DMS 273 (cell line): ENCODE data around the gene MANBA.
"Not testable (repeated sequence)": the region's sequence is repeated elsewhere in the genome, so short reads cannot be mapped to it uniquely, and the experiment has no call there.

Source experiments
- DNase-seq: peaks from one replicate; lab custom pipeline; 2025; ENCODE audit not compliant: unreplicated experiment; lab: John Stamatoyannopoulos, UW

Gene MANBA

GRCh38 chr4:102625232-102625930 is 135.4 kb downstream of the MANBA start:
- peak; percentile 31 for DNase-seq

- DNase-seq: no peak
Measured at GRCh38 chr4:102624505-102624904, 136.3 kb downstream of the MANBA start.

- DNase-seq: peak; percentile 55
Measured at GRCh38 chr4:102623622-102624021, 137.1 kb downstream of the MANBA start.

- peak; percentile 65 for DNase-seq
Measured at GRCh38 chr4:102620697-102621497, 139.9 kb downstream of the MANBA start.

GRCh38 chr4:102619776-102620631 is 140.8 kb downstream of the MANBA start:
- not testable (repeated sequence) for DNase-seq

GRCh38 chr4:102619021-102619420 is 141.7 kb downstream of the MANBA start:
- DNase-seq: not testable (repeated sequence)

GRCh38 chr4:102616636-102617035 is 144.1 kb downstream of the MANBA start:
- no peak for DNase-seq

GRCh38 chr4:102614801-102615200 is 146.0 kb downstream of the MANBA start:
- no peak for DNase-seq

GRCh38 chr4:102612824-102613366 is 147.9 kb downstream of the MANBA start:
- DNase-seq: no peak

- DNase-seq: no peak
Measured at GRCh38 chr4:102612210-102612609, 148.6 kb downstream of the MANBA start.

- peak; percentile 85 for DNase-seq
Measured at GRCh38 chr4:102610476-102610875, 150.3 kb downstream of the MANBA start.

GRCh38 chr4:102610007-102610406 is 150.8 kb downstream of the MANBA start:
- DNase-seq: peak; percentile 23

GRCh38 chr4:102608190-102608589 is 152.6 kb downstream of the MANBA start:
- DNase-seq: no peak

- no peak for DNase-seq
Measured at GRCh38 chr4:102606846-102607450, 153.8 kb downstream of the MANBA start.

GRCh38 chr4:102606261-102606660 is 154.5 kb downstream of the MANBA start:
- no peak for DNase-seq

- DNase-seq: no peak
Measured at GRCh38 chr4:102604222-102604940, 156.4 kb downstream of the MANBA start.

- no peak for DNase-seq
Measured at GRCh38 chr4:102601586-102602227, 159.1 kb downstream of the MANBA start.

- no peak for DNase-seq
Measured at GRCh38 chr4:102600689-102601088, 160.1 kb downstream of the MANBA start.

GRCh38 chr4:102599886-102600285 is 160.9 kb downstream of the MANBA start:
- DNase-seq: no peak

- DNase-seq: no peak
Measured at GRCh38 chr4:102599455-102599854, 161.3 kb downstream of the MANBA start.
